ENCODE measurements around the gene PML. TPM values are rescaled to one million over a fixed set of nuclear protein-coding genes. Genes with fewer than 3 reads are reported as not detected.
A peak's percentile ranks its signal among the peaks of the same experiment; 100 is the strongest.

PML gene
- total RNA-seq, 1 experiment from 2014 or later: 33.4 TPM

DNA sequence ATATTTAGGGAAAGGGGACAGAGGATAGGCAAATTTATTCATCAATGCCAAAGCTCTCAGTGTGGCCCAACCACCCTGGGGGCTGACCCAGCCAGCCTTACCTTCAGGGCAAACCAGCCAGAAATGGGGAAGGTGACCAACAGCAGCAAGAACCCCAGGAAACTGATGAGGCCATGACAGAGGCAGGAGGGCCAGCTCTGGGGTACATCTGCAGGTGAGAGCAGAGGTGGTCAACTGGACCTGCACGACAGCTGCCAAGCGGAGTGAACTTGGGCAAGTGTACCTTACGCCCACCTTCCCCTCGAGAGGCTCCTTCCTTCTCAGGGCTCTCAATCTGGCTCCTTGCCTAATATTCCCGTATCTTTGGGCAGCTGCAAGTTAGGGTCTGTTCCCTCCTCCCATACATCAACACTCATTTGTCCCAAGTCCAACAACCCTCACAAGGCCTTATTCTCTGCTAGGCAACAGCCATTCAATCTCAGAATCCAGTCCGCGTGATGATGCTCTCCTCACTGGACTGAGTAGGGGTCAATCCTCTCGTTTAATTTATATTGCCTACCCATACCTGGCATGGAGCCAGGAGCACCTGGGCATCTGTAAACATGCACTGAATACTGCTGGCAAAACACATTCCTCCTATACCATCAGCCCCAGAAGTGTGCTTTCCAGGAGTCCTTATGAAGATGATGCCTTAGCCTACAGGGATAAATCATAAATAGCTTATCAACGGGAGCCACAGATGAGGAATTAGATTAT lies 4.1 kb upstream of the PML start:
- Mint-ChIP-seq H3K4me1 (ENCODE audit: insufficient read depth, unreplicated experiment) (peaks cover 57% of the 10 kb centered on the region), H3K36me3 (ENCODE audit: insufficient read depth, unreplicated experiment) (peaks cover 9% of the 10 kb centered on the region), H3K9me3 (ENCODE audit: unreplicated experiment) (no peaks in the 10 kb centered on the region), H3K4me3 (ENCODE audit: unreplicated experiment) (peak overlapping the region; percentile 76), H3K27me3 (ENCODE audit: insufficient read depth, unreplicated experiment) (no peaks in the 10 kb centered on the region), H3K27ac (ENCODE audit: low read depth, unreplicated experiment) (peak overlapping the region; percentile 80)
- BruUV-seq (replicated peaks): no TSS peak
- TF ChIP-seq, protein P1, sequence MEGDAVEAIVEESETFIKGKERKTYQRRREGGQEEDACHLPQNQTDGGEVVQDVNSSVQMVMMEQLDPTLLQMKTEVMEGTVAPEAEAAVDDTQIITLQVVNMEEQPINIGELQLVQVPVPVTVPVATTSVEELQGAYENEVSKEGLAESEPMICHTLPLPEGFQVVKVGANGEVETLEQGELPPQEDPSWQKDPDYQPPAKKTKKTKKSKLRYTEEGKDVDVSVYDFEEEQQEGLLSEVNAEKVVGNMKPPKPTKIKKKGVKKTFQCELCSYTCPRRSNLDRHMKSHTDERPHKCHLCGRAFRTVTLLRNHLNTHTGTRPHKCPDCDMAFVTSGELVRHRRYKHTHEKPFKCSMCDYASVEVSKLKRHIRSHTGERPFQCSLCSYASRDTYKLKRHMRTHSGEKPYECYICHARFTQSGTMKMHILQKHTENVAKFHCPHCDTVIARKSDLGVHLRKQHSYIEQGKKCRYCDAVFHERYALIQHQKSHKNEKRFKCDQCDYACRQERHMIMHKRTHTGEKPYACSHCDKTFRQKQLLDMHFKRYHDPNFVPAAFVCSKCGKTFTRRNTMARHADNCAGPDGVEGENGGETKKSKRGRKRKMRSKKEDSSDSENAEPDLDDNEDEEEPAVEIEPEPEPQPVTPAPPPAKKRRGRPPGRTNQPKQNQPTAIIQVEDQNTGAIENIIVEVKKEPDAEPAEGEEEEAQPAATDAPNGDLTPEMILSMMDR (IDR thresholded peaks at IDR 0.05; ENCODE audit: unreplicated experiment): no peak
- intact Hi-C loops (cut with micrococcal nuclease): no loop called here
- DNase-seq (ENCODE audit: unreplicated experiment): no peak
- ChIA-PET POLR2A (interaction anchor here (0.9 to 6.5 kb wide), 4 partner anchors 6 to 23 kb away, joined by 3 to 141 read pairs (median 6); no protein-coding TSS in a partner anchor), CTCF (interaction anchor here (1.2 to 2.3 kb wide), 3 partner anchors 8 to 17 kb away, joined by 5 to 10 read pairs (median 8); no protein-coding TSS in a partner anchor)

DNA sequence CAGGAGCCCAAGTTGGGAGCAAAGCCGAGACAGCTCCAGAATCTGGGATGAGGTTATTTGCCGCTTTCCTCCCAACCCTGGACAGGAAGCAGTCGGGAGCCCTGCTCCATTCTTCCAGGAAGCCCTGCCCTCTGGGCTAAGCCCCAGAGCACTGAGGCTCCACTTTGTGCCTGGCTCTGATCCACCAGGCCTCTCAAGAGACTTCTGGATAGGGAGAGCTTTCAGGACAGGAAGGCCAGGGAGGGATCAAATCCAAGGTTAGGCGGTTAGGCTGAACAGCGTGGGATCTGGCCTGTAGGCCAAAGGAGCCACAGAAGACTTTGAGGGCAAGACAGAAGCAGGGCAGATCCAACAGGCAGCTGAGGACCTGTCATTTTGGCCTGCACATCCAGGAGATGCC lies 3.3 kb upstream of the PML start:
- Mint-ChIP-seq H3K4me1 (ENCODE audit: insufficient read depth, unreplicated experiment) (peaks cover 52% of the 10 kb centered on the region), H3K27ac (ENCODE audit: low read depth, unreplicated experiment) (peak overlapping the region; percentile 78), H3K9me3 (ENCODE audit: unreplicated experiment) (no peaks in the 10 kb centered on the region), H3K27me3 (ENCODE audit: insufficient read depth, unreplicated experiment) (no peaks in the 10 kb centered on the region), H3K36me3 (ENCODE audit: insufficient read depth, unreplicated experiment) (peaks cover 9% of the 10 kb centered on the region), H3K4me3 (ENCODE audit: unreplicated experiment) (peak overlapping the region; percentile 76)
- peak; percentile 58 for DNase-seq (ENCODE audit: unreplicated experiment)
- POLR2A ChIA-PET: interaction anchor here (0.9 to 6.5 kb wide), 4 partner anchors 7 to 22 kb away, joined by 3 to 141 read pairs (median 16); no protein-coding TSS in a partner anchor
- TF ChIP-seq, protein P1 (IDR thresholded peaks at IDR 0.05; ENCODE audit: unreplicated experiment): no peak
- intact Hi-C loops (cut with micrococcal nuclease): no loop called here
- TSS peak; percentile 31 for BruUV-seq (replicated peaks)
- CTCF ChIA-PET: interaction anchor here (0.5 to 2.3 kb wide), 4 partner anchors 8 to 317 kb away, joined by 3 to 10 read pairs (median 4); no protein-coding TSS in a partner anchor

DNA sequence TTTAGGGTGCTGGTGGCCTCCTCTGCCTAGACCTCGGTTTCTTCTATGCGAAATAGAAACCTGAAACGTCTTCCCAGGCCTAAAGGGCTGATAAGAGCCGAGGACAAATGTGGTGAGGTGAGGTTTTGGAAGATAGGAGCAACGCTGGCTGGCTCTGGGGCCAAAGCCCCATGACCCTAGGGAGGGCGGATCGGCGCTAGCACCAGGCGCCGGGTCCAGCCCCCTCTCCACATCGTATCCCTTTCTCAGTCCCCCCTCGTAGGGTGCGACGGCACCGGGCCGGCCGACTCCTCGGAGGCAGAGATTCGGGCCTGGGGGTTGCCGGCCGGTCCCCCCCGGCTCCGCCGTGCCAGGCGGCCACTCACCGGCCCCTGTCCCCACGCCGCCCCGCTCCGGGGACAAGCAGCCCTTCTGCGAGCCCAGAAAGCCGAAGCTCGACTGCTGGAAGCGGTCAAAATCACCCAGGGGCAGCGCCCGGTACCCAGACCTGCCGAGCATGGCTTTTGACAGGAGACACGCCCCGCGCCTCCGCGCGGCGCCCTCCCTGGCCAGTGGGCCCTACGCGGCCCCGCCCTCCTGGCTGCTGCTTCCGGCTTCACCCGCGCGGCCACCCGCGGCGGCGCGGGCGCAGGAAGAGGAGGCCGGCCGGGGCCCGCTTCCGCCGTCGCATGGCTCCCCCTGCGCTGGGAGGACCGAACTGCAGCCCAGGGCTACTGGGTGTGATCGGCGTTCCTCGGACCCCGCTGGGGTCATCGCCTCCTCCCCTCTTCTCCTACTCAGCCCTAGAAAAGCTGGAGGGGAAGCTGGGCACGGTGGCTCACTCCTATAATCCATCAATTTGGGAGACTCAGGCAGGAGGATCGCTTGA lies 2.6 kb upstream of the PML start, which contains the start of gene STOML1:
Gene STOML1 (minus strand): TSS at position 570 of the 868 bp plus-strand sequence. CDS start 72 bp downstream, at position 498.
- BruUV-seq (replicated peaks): no TSS peak

More for the DNA sequence above, 2.6 kb upstream of the PML start, which contains the start of gene STOML1:
- ChIA-PET POLR2A (interaction anchor here (0.7 to 6.5 kb wide), 6 partner anchors 7 to 545 kb away, joined by 3 to 141 read pairs (median 4); no protein-coding TSS in a partner anchor), CTCF (interaction anchor here (0.6 to 2.3 kb wide), 12 partner anchors 9 to 1546 kb away, joined by 3 to 10 read pairs (median 4); no protein-coding TSS in a partner anchor)
- H3K27ac Mint-ChIP-seq (ENCODE audit: low read depth, unreplicated experiment): peak within 1 kb of the TSS; percentile 78
- no peaks in the 10 kb centered on the region for H3K27me3 Mint-ChIP-seq (ENCODE audit: insufficient read depth, unreplicated experiment)
- intact Hi-C loops (cut with micrococcal nuclease): no loop called here
- TF ChIP-seq, protein P1 (IDR thresholded peaks at IDR 0.05; ENCODE audit: unreplicated experiment): peak; percentile 95
- peaks cover 9% of the 10 kb centered on the region for H3K36me3 Mint-ChIP-seq (ENCODE audit: insufficient read depth, unreplicated experiment)
- peaks cover 52% of the 10 kb centered on the region for H3K4me1 Mint-ChIP-seq (ENCODE audit: insufficient read depth, unreplicated experiment)
- no peaks in the 10 kb centered on the region for H3K9me3 Mint-ChIP-seq (ENCODE audit: unreplicated experiment)
- peak within 1 kb of the TSS; percentile 76 for H3K4me3 Mint-ChIP-seq (ENCODE audit: unreplicated experiment)
- DNase-seq (ENCODE audit: unreplicated experiment): peak; percentile 91
